NCI-H128 (cell line): ENCODE results near the gene CDK12.
A peak's percentile ranks its signal among the peaks of the same experiment; 100 is the strongest.

Experiments used
- DNase-seq: peaks from one replicate; lab custom pipeline; 2025; ENCODE audit not compliant: unreplicated experiment; lab: John Stamatoyannopoulos, UW

The CDK12 gene

GRCh38 chr17:39548494-39549225, 87.4 kb downstream of the CDK12 start:
- DNase-seq: no peak

- DNase-seq: no peak
These were observed 88.7 kb downstream of the CDK12 start for GRCh38 chr17:39549747-39550573.

- no peak for DNase-seq
These were observed 90.6 kb downstream of the CDK12 start for GRCh38 chr17:39551879-39552278.

DNA sequence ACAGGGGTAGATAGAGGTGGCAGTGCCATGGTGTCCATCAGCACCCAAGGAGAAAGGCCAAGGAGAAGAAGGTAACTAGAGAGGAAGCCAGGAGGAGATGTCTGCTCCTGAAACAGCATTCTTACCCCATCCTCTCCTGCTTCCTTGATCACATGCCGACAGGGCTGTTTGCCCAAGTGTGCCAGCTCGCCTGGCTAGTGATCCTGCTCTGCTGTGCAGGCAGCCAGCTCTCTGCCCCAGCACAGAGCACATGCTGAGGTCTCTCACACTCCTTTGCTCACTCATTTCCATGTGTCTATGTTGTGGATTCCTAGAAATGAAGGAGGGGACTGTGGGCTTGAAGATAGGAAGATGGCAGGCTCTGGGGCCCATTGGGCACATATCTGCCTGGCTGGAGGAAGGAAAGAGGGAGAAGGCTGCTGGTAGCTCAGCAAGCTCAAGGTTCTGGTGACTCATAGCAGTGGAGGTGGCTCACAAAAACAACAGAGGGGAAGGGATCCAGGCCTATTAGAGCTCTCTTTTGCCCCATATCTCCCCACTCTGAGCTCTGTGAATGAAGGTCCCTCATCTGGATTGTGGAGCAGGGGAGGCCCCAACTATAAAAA, 92.2 kb downstream of the CDK12 start:
- no peak for DNase-seq

DNA sequence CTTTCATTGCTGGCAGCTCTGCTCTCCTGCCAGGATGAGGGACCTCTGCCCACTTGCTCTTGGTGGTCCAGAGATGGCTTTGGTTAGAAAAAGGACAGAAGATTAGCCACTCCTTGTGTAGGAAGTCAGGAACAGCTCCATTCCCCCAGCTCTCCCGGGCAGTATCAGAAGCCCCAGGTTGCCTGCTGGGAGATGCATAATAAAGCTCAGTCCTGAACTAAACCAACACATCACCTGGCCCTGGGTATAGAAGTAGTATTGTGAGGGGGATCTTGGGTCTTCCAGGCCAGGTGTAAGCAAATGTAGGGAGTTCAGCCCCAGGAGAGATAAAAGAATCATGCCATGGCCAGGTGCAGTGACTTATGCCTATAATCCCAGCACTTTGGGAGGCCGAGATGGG, 94.1 kb downstream of the CDK12 start:
- no peak for DNase-seq

GRCh38 chr17:39556423-39556822, 95.1 kb downstream of the CDK12 start:
- no peak for DNase-seq

DNA sequence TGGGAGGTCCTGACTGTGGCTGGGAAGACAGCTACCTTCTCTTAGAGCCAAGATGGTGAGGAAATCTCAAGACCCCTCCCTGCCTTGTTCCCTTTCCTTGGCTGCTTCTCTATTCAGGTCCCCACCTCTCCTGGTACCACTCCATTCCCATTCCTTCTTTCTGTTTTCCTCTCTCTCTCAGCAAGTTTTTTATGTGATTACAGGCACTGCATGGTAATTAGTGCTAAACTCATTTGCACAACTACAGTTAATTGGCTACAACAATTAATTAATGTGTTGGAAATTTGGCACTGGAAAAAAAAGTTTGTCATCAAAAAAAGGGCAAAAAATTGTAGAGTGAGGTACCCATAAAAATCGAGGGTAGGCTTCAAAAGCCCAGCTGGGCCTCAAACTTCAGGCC, 101.1 kb downstream of the CDK12 start:
- DNase-seq: no peak

DNA sequence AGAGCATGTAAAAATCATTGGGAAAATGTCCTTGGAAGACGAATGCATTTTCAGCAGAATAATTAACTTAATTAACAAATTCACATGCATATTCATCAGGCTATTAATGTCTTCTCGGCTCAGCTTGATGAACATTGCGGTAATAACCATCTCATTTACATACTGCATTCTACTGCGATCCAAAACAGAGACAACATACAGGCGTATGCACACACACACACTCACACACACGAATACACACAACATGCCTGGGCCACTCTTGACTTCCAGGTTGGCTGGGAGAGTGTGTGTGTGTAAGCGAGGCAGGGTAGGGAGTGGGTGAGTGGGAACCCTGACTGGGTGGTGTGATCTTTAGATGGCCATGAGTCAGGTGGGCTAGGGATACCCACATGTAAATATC, 101.7 kb downstream of the CDK12 start:
- no peak for DNase-seq

DNA sequence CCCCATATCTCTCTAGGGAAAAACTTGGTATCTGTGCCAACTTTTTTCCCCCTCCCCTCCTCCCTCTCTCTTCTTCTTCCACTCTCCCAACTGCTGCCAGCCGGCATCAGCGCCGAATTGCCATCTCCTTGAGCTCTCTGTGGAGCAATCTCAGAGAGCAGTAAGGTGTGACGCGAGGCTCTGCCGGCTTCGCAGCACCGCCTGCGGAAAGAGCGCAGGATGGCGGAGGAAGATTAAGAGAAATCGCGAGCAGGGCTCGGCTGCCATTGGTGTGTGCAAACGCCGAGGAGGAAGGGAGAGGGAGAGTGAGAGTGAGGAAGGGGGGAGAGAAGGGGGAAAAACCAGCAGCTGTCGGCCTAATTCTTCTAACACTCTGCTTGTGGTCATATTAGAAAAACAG, 102.2 kb downstream of the CDK12 start:
- peak; percentile 5 for DNase-seq

DNA sequence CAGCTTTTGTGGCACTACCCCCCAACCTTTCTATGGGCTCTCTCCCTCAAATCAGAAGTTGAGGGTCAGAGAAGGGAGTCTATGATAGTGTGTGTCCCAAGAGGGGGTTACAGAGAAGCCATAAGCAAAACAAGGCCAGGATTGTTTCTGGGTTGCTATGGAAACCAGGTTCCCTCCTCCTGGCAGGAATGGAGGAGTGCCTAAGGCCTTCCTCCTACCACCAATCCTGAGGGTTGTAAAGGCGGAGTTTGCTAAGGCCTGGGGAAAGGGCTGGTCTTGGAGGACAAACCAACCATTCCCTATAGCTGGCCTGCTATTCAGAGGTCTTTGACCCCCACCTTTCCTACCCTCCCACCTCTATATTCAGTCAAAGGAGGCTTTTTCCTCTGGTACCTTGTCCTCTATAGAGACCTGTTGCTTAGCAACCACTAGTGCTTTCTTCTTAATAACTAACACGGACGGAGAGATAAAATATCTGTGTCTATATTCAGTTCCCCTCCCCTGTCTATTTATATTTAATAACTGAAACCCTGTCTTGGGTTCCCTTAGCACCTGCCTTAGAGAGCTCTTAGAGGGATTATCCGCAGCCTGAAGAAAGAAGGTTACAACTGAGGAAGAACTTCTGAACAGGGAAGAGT, 103.0 kb downstream of the CDK12 start:
- DNase-seq: peak; percentile 5

- no peak for DNase-seq
These were observed 105.0 kb downstream of the CDK12 start for GRCh38 chr17:39566094-39566850.

DNA sequence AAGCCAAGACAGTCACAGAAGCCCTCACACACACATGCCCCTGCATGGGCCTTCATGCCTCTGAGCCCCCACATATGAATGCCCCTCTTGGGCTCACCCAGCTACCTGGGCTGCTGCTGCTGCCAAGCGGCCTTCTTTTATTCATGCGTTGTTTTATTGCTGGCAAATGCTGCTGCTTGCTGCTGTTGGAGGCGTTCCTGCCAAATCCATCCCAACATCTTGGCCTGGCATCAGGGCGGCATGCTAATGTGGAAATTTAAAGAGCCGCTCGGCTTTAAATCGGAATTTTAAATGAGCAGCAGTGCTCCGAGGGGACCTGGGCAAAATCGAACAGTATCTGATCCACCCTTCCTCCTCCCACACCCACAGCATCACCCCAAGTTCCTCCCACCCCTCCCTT, 107.4 kb downstream of the CDK12 start:
- DNase-seq: no peak

GRCh38 chr17:39569126-39569525, 107.8 kb downstream of the CDK12 start:
- no peak for DNase-seq

GRCh38 chr17:39572121-39572520, 110.8 kb downstream of the CDK12 start:
- DNase-seq: no peak

DNA sequence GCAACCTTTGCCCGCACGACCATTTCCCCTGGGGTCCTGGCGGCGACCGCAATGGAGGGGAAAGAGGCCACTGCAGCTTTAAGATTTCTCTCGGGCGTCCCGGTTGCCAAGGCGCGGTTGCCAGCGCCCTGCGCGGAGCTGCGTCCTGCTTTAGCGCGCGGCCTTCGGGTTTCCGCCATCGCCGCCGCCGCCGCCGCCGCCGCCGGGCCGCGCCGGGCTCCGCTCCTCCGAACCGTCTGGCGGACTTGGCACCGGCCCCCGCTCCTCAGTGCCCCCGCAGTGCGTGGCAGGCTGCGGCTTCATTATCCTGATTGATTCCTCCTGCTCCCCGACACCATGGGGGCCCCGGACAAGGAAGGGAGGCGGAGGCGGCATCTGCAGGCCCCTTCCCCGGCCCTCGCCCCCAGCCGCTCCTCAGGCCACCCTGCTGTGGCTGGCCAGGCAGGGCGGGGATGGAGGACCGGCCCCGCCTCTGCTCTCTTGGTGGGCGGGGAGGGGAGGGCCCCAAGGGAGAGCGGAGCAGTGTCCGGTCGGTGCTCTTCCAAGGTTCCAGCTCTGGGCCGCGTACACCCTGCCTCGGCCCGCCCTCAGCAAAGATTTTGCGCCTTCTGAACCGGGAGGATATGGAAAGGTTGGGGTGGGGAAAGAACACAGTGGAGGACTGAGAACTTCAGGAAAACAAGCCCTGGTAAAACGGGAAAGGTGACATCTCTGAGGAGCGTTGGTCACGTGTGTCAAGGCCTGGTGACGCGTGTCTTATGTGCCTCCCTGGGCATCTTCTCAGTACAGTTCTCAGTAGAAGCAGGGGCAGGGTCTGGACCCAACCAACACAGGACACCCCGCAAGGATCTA, 112.4 kb downstream of the CDK12 start:
- peak; percentile 9 for DNase-seq

- no peak for DNase-seq
These were observed 114.9 kb downstream of the CDK12 start for GRCh38 chr17:39576187-39576586.

DNA sequence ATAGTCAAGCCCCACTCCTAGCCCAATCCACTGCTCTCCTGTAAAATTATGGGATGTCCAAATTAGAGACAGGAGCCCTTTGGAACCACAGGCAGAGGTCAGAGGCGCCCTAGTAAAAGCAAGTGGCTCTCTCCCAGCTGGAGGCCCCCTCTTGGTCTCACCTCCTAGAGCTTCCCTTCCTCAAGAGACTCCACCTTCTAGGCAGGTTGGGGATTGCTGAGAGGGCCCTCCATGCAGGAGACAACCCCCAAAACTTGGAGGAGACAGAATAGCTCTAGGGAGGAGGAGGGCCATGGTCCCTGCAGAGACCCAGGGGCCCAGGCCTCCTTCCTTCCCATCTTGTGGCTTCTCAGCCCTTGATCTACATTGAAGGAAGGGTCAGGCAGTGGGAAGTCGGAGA, 117.0 kb downstream of the CDK12 start:
- no peak for DNase-seq

DNA sequence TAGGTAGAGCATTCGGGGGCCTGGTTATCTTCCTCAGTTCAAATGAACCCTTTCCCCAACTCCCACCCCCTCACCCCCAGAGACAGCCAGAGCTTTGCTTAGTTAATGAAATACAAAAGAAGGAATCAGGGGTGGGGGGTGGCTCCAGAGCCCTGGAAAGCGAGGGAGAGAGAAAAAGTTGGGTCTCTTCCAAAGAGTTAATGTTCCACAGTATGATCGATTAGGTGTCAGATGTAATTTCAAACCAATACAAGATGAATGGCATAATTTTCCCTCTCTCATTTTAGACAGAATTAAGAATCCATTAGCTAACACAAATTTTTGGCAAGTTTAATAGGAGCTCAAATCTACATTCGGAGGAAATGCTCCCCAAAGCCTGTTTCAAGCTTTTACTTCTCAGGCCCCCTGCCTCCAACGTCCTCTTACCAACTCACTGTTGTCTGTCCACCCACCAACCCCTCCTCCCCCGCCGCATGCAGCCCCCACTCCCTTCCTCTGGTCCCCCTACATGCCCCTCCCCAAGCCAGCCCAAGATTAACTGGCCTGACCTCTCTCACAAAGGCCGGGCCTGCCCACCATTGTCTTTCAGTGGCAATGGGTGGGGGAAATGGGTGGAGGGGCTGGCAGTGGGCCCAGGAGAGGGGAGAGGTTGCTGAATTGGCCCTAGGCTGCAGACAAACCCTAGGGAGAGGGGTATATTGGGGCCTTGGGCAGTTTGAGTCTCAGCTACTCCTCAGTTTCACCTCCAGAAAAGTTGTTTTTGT, 118.2 kb downstream of the CDK12 start:
- no peak for DNase-seq

GRCh38 chr17:39580082-39580468, 118.8 kb downstream of the CDK12 start:
- no peak for DNase-seq
